Measurements from ENCODE around the gene TTLL7. TPM values are rescaled to one million over a fixed set of nuclear protein-coding genes. Genes with fewer than 3 reads are reported as not detected.

Gene TTLL7
- total RNA-seq, 2 experiments from 2014 or later: not detected

GRCh38 chr1:83832194-83832593 is 166.7 kb downstream of the TTLL7 start:
- Mint-ChIP-seq H3K27ac (no peak overlapping the region), H3K4me3 (no peak overlapping the region), H3K4me1 (ENCODE audit: low read depth) (no peaks in the 10 kb centered on the region), H3K36me3 (ENCODE audit: low read depth) (no peaks in the 10 kb centered on the region), H3K9me3 (no peaks in the 10 kb centered on the region), H3K27me3 (no peaks in the 10 kb centered on the region)
- no peak overlapping the region for H3K4me3 ChIP-seq (ENCODE audit: low read length)
- H3K4me1 ChIP-seq (ENCODE audit: insufficient read depth, low read length): no peaks in the 10 kb centered on the region
- ChIA-PET POLR2A (interaction anchor here (0.6 kb wide), 1 partner anchor 141 kb away, joined by 3 read pairs; no protein-coding TSS in a partner anchor), CTCF (no interaction called here)
- intact Hi-C loops (cut with DNase I, micrococcal nuclease): no loop called here
- no peak for TF ChIP-seq CTCF (IDR thresholded peaks at IDR 0.05)
- no peak overlapping the region for H3K27ac ChIP-seq (ENCODE audit: low read depth in 1 of 2, low read length in 2 of 2)
- DNase-seq (no peak), ATAC-seq (ENCODE audit: poor library complexity) (no peak)
- H3K9me3 ChIP-seq (ENCODE audit: control insufficient read depth in 1 of 2, insufficient read depth in 1 of 2, low read length in 2 of 2): no peaks in the 10 kb centered on the region
- no peaks in the 10 kb centered on the region for H3K27me3 ChIP-seq (ENCODE audit: control insufficient read depth in 1 of 2, insufficient read depth in 2 of 2, low read length in 2 of 2)
- no peaks in the 10 kb centered on the region for H3K36me3 ChIP-seq (ENCODE audit: insufficient read depth, low read length)

GRCh38 chr1:83829106-83829505 is 169.8 kb downstream of the TTLL7 start:
- Histone ChIP-seq H3K27me3 (ENCODE audit: control insufficient read depth in 1 of 2, insufficient read depth in 2 of 2, low read length in 2 of 2) (no peaks in the 10 kb centered on the region), H3K9me3 (ENCODE audit: control insufficient read depth in 1 of 2, insufficient read depth in 1 of 2, low read length in 2 of 2) (peaks cover 0 to 4% of the 10 kb centered on the region in 2 experiments), H3K36me3 (ENCODE audit: insufficient read depth, low read length) (no peaks in the 10 kb centered on the region), H3K27ac (ENCODE audit: low read depth in 1 of 2, low read length in 2 of 2) (no peak overlapping the region), H3K4me3 (ENCODE audit: low read length) (no peak overlapping the region), H3K4me1 (ENCODE audit: insufficient read depth, low read length) (no peaks in the 10 kb centered on the region)
- no peak for TF ChIP-seq CTCF (IDR thresholded peaks at IDR 0.05)
- DNase-seq: no peak
- CTCF ChIA-PET: no interaction called here
- intact Hi-C loops (cut with DNase I, micrococcal nuclease): no loop called here
- no peak overlapping the region for H3K27ac Mint-ChIP-seq
- H3K27me3 Mint-ChIP-seq: no peaks in the 10 kb centered on the region
- H3K36me3 Mint-ChIP-seq (ENCODE audit: low read depth): no peaks in the 10 kb centered on the region
- peaks cover 2% of the 10 kb centered on the region for H3K9me3 Mint-ChIP-seq
- H3K4me1 Mint-ChIP-seq (ENCODE audit: low read depth): no peaks in the 10 kb centered on the region
- no peak for ATAC-seq (ENCODE audit: poor library complexity)
- H3K4me3 Mint-ChIP-seq: no peak overlapping the region
- POLR2A ChIA-PET: no interaction called here

GRCh38 chr1:83828456-83828855 is 170.5 kb downstream of the TTLL7 start:
- TF ChIP-seq CTCF (IDR thresholded peaks at IDR 0.05): no peak
- intact Hi-C loops (cut with DNase I, micrococcal nuclease): no loop called here
- Histone ChIP-seq H3K27ac (ENCODE audit: low read depth in 1 of 2, low read length in 2 of 2) (no peak overlapping the region), H3K27me3 (ENCODE audit: control insufficient read depth in 1 of 2, insufficient read depth in 2 of 2, low read length in 2 of 2) (no peaks in the 10 kb centered on the region), H3K4me3 (ENCODE audit: low read length) (no peak overlapping the region), H3K36me3 (ENCODE audit: insufficient read depth, low read length) (no peaks in the 10 kb centered on the region), H3K4me1 (ENCODE audit: insufficient read depth, low read length) (no peaks in the 10 kb centered on the region), H3K9me3 (ENCODE audit: control insufficient read depth in 1 of 2, insufficient read depth in 1 of 2, low read length in 2 of 2) (peaks cover 0 to 4% of the 10 kb centered on the region in 2 experiments)
- Mint-ChIP-seq H3K27ac (no peak overlapping the region), H3K9me3 (peaks cover 6% of the 10 kb centered on the region), H3K36me3 (ENCODE audit: low read depth) (no peaks in the 10 kb centered on the region), H3K27me3 (no peaks in the 10 kb centered on the region), H3K4me1 (ENCODE audit: low read depth) (no peaks in the 10 kb centered on the region), H3K4me3 (no peak overlapping the region)
- no peak for ATAC-seq (ENCODE audit: poor library complexity)
- DNase-seq: no peak
- ChIA-PET CTCF (no interaction called here), POLR2A (no interaction called here)

Measured in CD4-positive, alpha-beta T cell (primary cell).